ENCODE measurements around the gene PARD3.

PARD3 gene

GRCh38 chr10:34580214-34580613 is 234.9 kb downstream of the PARD3 start:
- DNase-seq (ENCODE audit: low spot score), result no peak

GRCh38 chr10:34578468-34578867 is 236.6 kb downstream of the PARD3 start:
- no peak for DNase-seq (ENCODE audit: low spot score)

GRCh38 chr10:34576797-34577196 is 238.3 kb downstream of the PARD3 start:
- DNase-seq (ENCODE audit: low spot score), result no peak

DNA sequence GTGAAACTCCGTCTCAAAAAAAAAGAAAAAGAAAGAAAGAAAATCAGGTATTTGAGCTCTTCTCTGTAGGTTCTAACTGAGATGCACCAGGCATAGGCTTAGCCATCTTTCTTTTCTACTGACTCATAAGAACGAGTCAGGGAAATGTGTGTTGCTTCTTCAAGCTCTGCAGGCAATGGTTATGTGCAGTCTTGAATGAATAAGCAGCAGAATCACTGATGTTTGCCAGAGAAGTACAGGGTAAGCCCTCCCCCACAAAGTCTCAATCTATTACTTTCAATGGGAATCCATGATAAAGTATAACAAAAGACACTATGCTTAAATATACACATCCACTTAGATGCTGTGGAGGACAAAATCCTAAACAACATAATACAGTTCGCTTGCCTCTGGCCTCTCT is 239.2 kb downstream of the PARD3 start:
- DNase-seq (ENCODE audit: low spot score), result no peak

DNA sequence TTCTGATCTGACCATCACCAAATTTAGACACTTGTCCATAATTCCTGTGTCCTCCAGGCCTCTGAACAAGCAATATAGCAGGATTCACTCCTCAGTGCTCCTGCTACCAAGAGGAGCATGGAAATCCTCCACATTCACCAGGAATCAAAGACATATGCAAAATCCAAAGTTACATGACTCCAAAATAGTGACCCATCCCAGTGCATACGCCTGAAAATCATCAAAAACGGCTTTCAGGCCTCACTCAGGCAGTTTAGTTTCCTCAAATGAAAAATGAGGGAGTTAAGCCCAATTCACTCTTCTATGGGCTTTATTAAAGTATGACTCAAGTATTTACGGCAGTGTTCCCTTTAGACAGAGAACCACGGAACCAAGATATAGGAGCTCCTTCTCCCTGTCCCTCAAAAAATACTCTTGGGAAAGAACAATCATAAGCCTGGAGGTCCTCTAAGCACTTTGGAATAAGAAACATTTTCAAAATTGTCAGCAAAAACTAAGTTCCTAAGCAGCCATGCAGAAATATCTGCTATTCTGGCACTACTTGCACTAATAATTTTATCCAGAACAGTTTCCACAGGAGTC is 240.7 kb downstream of the PARD3 start:
- no peak for DNase-seq (ENCODE audit: low spot score)

DNA sequence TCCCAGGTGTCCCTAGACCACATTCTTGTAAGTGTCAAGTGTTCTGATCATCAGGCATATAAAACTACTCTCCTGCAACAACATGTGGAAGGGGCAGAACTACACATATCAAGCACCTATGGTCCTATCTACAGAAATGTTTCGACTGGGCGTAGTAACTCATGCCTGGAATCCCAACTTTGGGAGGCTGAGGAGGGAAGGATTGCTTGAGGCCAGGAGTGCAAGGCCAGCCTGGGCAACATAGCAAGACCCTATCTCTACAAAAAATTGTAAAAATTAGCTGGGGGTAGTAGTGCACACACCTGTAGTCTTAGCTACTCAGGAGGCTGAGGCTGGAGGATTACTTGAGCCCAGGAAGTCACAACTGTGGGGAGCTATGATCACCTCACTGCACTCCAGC is 244.2 kb downstream of the PARD3 start:
- DNase-seq (ENCODE audit: low spot score), result no peak

- no peak for DNase-seq (ENCODE audit: low spot score)
Measured at GRCh38 chr10:34567659-34568253, 247.3 kb downstream of the PARD3 start.

DNA sequence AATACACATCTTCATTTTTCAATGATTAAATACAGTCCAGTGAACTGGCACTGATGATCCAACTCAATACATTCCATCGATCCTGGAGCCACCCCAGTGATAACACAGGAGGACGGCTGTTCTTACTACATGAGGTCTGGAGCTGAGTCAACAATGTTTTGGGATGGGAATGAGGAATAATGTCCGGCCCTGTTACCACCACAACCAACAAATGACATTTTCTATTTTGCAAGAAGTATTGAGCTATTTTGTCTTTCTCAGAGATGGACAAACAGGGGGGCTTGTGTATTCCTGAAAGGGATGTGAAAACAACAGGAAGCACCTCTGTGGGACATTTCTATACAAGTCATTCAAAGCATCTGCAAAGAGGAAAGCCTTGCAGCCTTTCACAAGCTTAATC is 249.2 kb downstream of the PARD3 start:
- no peak for DNase-seq (ENCODE audit: low spot score)

GRCh38 chr10:34558093-34558583 is 257.0 kb downstream of the PARD3 start:
- DNase-seq (ENCODE audit: low spot score), result no peak

- DNase-seq (ENCODE audit: low spot score), result no peak
Measured at GRCh38 chr10:34557173-34557572, 257.9 kb downstream of the PARD3 start.

GRCh38 chr10:34555653-34556052 is 259.4 kb downstream of the PARD3 start:
- DNase-seq (ENCODE audit: low spot score), result peak; percentile 7

- no peak for DNase-seq (ENCODE audit: low spot score)
Measured at GRCh38 chr10:34553747-34554146, 261.3 kb downstream of the PARD3 start.

DNA sequence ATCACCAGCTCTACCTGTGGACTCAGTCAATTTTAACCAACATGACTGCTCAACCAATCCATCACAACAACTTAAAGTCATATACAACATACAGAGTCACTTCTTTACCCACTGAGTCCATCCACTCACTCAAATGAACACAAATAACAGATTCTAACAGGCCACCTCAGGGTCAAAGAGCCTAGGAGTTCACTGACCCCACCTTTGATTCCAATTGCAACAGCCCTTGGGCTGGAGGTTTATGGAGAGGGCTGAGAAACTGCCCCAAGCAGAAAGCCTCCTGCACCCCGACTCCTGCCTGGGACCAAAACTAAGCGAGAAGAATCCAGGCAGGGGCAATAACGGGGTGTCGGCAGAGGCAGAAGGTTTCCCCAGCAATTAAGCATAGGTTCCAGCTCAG is 263.8 kb downstream of the PARD3 start:
- DNase-seq (ENCODE audit: low spot score), result no peak

DNA sequence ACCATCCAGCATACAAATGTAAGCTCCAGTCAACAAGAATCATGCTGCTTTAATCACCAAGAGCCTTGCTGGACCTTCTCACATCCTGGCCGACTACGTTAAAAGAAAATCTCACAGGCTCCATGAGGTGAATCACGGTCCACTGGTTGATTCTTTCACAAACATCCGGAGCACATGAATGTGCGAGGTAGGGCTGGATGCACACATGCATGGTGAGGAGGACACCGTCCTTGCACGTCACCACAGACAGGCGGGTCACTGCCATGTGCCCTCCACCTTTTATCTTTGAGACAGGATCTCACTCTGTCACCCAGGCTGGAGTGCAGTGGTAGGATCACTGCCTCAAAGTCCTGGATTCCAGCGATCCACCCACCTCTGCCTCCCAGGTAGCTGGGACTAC is 265.1 kb downstream of the PARD3 start:
- no peak for DNase-seq (ENCODE audit: low spot score)

DNA sequence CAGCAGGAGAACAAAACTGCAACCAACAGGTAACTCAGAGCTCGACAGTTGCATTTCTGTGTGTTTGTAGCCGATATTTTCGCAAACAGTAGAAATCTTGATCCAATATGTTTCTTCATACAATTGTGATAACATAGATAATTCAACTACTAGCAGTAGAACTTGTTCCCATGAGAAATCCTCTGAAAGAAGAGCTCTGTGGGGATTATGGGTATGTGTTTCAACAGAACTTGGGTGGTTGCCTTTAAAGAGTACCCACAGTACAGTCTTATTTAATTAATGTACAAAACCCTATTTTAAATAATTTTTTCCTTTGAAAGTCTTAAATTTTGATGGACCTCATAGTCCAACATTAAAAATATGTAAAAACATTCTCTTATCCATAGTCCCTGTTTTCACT is 266.1 kb downstream of the PARD3 start:
- no peak for DNase-seq (ENCODE audit: low spot score)

GRCh38 chr10:34548466-34548865 is 266.6 kb downstream of the PARD3 start:
- DNase-seq (ENCODE audit: low spot score), result no peak

GRCh38 chr10:34547695-34548094 is 267.4 kb downstream of the PARD3 start:
- no peak for DNase-seq (ENCODE audit: low spot score)

DNA sequence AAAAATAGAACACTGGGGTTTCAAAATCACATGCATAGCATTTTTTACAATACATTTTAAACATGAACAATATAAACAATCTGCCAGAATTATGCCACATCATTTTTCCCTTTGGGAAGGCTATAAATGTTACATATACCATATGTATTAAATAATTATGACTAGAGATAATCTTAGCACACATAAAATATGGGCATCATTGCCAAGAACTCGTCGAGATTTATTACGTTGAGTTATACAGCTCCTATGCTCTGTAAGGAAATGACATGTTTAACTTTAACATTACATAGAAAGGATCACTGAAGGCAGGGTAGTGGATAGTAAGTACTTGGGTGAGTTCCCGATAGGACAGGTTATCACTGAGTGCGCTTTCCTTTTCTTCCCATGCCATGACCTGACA is 267.8 kb downstream of the PARD3 start:
- no peak for DNase-seq (ENCODE audit: low spot score)

GRCh38 chr10:34544400-34544799 is 270.7 kb downstream of the PARD3 start:
- DNase-seq (ENCODE audit: low spot score), result no peak

- no peak for DNase-seq (ENCODE audit: low spot score)
Measured at GRCh38 chr10:34543716-34544115, 271.4 kb downstream of the PARD3 start.

- DNase-seq (ENCODE audit: low spot score), result no peak
Measured at GRCh38 chr10:34540492-34540891, 274.6 kb downstream of the PARD3 start.

GRCh38 chr10:34539533-34540315 is 275.4 kb downstream of the PARD3 start:
- no peak for DNase-seq (ENCODE audit: low spot score)

GRCh38 chr10:34538281-34538829 is 276.7 kb downstream of the PARD3 start:
- no peak for DNase-seq (ENCODE audit: low spot score)

All from SW480 (cell line).